ENCODE results near the gene LRRC55.

DNA sequence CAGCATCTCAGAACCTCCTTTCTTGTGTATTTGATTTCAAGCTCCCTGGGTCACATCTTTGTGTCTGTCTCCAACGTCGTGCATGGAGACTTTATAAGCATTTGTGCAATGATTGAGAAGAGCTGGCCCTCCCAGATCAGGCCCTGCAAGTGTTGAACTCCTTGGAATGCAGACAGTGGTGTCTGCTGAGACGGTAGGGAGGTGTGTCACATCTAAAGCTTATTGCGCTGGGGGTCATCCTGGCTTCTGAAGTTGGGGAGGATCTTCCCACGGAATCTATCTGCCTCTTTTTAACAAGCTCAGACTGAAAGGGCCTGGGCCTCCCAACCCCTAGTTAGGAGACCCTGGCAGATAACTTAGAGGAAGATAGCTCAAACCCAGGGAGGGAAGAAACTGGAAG, 48.6 kb downstream of the LRRC55 start:
- TF ChIP-seq, protein P1, sequence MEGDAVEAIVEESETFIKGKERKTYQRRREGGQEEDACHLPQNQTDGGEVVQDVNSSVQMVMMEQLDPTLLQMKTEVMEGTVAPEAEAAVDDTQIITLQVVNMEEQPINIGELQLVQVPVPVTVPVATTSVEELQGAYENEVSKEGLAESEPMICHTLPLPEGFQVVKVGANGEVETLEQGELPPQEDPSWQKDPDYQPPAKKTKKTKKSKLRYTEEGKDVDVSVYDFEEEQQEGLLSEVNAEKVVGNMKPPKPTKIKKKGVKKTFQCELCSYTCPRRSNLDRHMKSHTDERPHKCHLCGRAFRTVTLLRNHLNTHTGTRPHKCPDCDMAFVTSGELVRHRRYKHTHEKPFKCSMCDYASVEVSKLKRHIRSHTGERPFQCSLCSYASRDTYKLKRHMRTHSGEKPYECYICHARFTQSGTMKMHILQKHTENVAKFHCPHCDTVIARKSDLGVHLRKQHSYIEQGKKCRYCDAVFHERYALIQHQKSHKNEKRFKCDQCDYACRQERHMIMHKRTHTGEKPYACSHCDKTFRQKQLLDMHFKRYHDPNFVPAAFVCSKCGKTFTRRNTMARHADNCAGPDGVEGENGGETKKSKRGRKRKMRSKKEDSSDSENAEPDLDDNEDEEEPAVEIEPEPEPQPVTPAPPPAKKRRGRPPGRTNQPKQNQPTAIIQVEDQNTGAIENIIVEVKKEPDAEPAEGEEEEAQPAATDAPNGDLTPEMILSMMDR (IDR thresholded peaks at IDR 0.05; ENCODE audit: extremely low read depth in 1 of 2, insufficient read depth in 1 of 2, low read depth in 1 of 2, low read length in 2 of 2): no peak
- no peak for TF ChIP-seq EZH2 (IDR thresholded peaks at IDR 0.05; ENCODE audit: borderline replicate concordance, low read depth, low read length, severe bottlenecking)
- TF ChIP-seq POLR2AphosphoS5 (IDR thresholded peaks at IDR 0.05; ENCODE audit: insufficient read depth, low read depth, low read length): no peak
- TF ChIP-seq POLR2A (IDR thresholded peaks at IDR 0.05; ENCODE audit: low read depth, low read length): no peak

Measured in endothelial cell of umbilical vein (primary cell).